Raji (cell line): ENCODE data around the gene BLNK.

Experiments used
- POLR2A ChIP-seq: IDR thresholded peaks from 2 replicates; pipeline ENCODE4 v1.6.1; 2011; ENCODE audit warnings: low read depth, low read length, control low read depth; ENCODE audit not compliant: insufficient read depth

Gene BLNK

GRCh38 chr10:96272316-96273280 lies 1.2 kb upstream of the BLNK start:
- peak; percentile 69 for TF ChIP-seq POLR2A

- TF ChIP-seq POLR2A, result no peak
Measured at GRCh38 chr10:96270571-96270970, 798 bp downstream of the BLNK start.

GRCh38 chr10:96269438-96270300 lies 1.7 kb downstream of the BLNK start:
- 0 out of 2 replicates have a peak, but pooled peaks have one; percentile 34 for TF ChIP-seq POLR2A

- no peak for TF ChIP-seq POLR2A
Measured at GRCh38 chr10:96268341-96268909, 2.9 kb downstream of the BLNK start.

- TF ChIP-seq POLR2A, result no peak
Measured at GRCh38 chr10:96267234-96267705, 4.1 kb downstream of the BLNK start.

- TF ChIP-seq POLR2A, result no peak
Measured at GRCh38 chr10:96266118-96266770, 5.1 kb downstream of the BLNK start.

- no peak for TF ChIP-seq POLR2A
Measured at GRCh38 chr10:96264938-96265337, 6.4 kb downstream of the BLNK start.

GRCh38 chr10:96263669-96264068 lies 7.7 kb downstream of the BLNK start:
- no peak for TF ChIP-seq POLR2A

- no peak for TF ChIP-seq POLR2A
Measured at GRCh38 chr10:96263176-96263575, 8.2 kb downstream of the BLNK start.

- no peak for TF ChIP-seq POLR2A
Measured at GRCh38 chr10:96261930-96262329, 9.4 kb downstream of the BLNK start.

- no peak for TF ChIP-seq POLR2A
Measured at GRCh38 chr10:96261132-96261531, 10.2 kb downstream of the BLNK start.

GRCh38 chr10:96260014-96260413 lies 11.4 kb downstream of the BLNK start:
- no peak for TF ChIP-seq POLR2A

GRCh38 chr10:96259150-96259549 lies 12.2 kb downstream of the BLNK start:
- TF ChIP-seq POLR2A, result no peak

GRCh38 chr10:96257944-96258343 lies 13.4 kb downstream of the BLNK start:
- no peak for TF ChIP-seq POLR2A
